HepG2 (cell line): ENCODE measurements around the gene ARHGAP4. TPM values are rescaled to one million over a fixed set of nuclear protein-coding genes. Genes with fewer than 3 reads are reported as not detected.

Experiments used
- ATAC-seq: fragments of 200-7000 bp; cut with Tn5 transposase; 3 replicates; pipeline ENCODE4 v1.9.1; 2020; ENCODE audit warnings: mild to moderate bottlenecking, moderate library complexity
- BruUV-seq: library from RNA; stranded (reverse); fragments of 400-500 nt; replicated peaks from 2 replicates; lab custom pipeline; 2021; lab: Mats Ljungman, UMichigan
- CTCF ChIA-PET: fragments of 300-600 bp; formaldehyde crosslinking; extraction: SDS; loops from one replicate; lab custom pipeline; 2021; ENCODE audit warnings: low total read pairs, inconsistent platforms, low intra/inter-chr PET ratio; lab: Yijun Ruan, JAX
- POLR2A ChIA-PET: fragments of 350-600 bp; sonication (Branson Sonifier 250); formaldehyde crosslinking; loops from one replicate; lab custom pipeline; 2020; ENCODE audit warnings: antibody characterized with exemption, inconsistent platforms; lab: Yijun Ruan, JAX
- DNase-seq: peaks from one replicate; pipeline ENCODE4 v3.0.0-alpha.2; 2015; ENCODE audit warnings: low spot score
- FAIRE-seq: peaks from 3 replicates; lab custom pipeline; 2011; peaks lifted over from hg19 to GRCh38; lab: Jason Lieb, UNC
- H2AFZ ChIP-seq: one replicate; pipeline ENCODE4 v1.6.1; 2011; ENCODE audit warnings: low read length, inconsistent platforms
- H3K27ac ChIP-seq: fragments of 300-600 bp; 3 replicates; pipeline ENCODE4 v1.8.0; 2011; ENCODE audit warnings: mixed run types, mild to moderate bottlenecking, mixed read lengths, low read length, inconsistent platforms; ENCODE audit not compliant: insufficient read depth; ENCODE audit errors: extremely low read length
- H3K27me3 ChIP-seq, 2 experiments: fragments of 200-600 bp in 1 of 2; 2 replicates in 1 of 2; 3 replicates in 1 of 2; pipeline versions ENCODE4 v1.6.0 to v1.8.0; 2011; ENCODE audit warnings: low read length in 2 of 2, mild to moderate bottlenecking in 2 of 2, moderate library complexity in 2 of 2, inconsistent platforms in 1 of 2; ENCODE audit not compliant: insufficient read depth in 2 of 2, control insufficient read depth in 1 of 2
- H3K36me3 ChIP-seq, 2 experiments: fragments of 200-600 bp in 1 of 2; replicated peaks in 1 of 2; 2 replicates in 1 of 2; 3 replicates in 1 of 2; pipeline versions ENCODE4 v1.5.1 to v1.8.0; 2011; ENCODE audit warnings: low read length in 2 of 2, inconsistent platforms in 1 of 2; ENCODE audit not compliant: insufficient read depth in 2 of 2, control insufficient read depth in 1 of 2
- H3K4me1 ChIP-seq: 2 replicates; pipeline ENCODE4 v1.5.1; 2012; ENCODE audit warnings: low read length, inconsistent platforms; ENCODE audit not compliant: insufficient read depth
- H3K4me2 ChIP-seq: 2 replicates; pipeline ENCODE4 v1.6.0; 2011; ENCODE audit warnings: low read depth, low read length, inconsistent platforms
- H3K4me3 ChIP-seq, 3 experiments: fragments of 200-600 bp in 1 of 3; sonication (generic), shearing (Covaris generic) in 1 of 3; replicated peaks in 1 of 3; 2 replicates each; pipeline ENCODE4 v1.5.1; 2011 to 2016; ENCODE audit warnings: low read length in 3 of 3, inconsistent platforms in 2 of 3, low read depth in 2 of 3, mild to moderate bottlenecking in 2 of 3, control low read depth in 1 of 3, mixed read lengths in 1 of 3; ENCODE audit not compliant: insufficient read depth in 1 of 3
- H3K79me2 ChIP-seq: one replicate; pipeline ENCODE4 v1.6.1; 2011; ENCODE audit warnings: low read length, inconsistent platforms; ENCODE audit not compliant: insufficient read depth
- H3K9ac ChIP-seq: 2 replicates; pipeline ENCODE4 v1.6.0; 2011; ENCODE audit warnings: mild to moderate bottlenecking, low read depth, low read length, inconsistent platforms; ENCODE audit not compliant: insufficient read depth
- H3K9me3 ChIP-seq: 2 replicates; pipeline ENCODE4 v1.5.1; 2012; ENCODE audit warnings: mild to moderate bottlenecking, low read length
- H4K20me1 ChIP-seq: 2 replicates; pipeline ENCODE4 v1.6.0; 2011; ENCODE audit warnings: inconsistent platforms, mild to moderate bottlenecking, low read length, moderate library complexity; ENCODE audit not compliant: insufficient read depth
- NCOA5 ChIP-seq: sonication (generic); formaldehyde crosslinking; IDR thresholded peaks from 2 replicates; pipeline ENCODE4 v1.4.0; 2020; ENCODE audit warnings: missing genetic modification reagents
- PTBP1 ChIP-seq: fragments of 200-400 bp; formaldehyde crosslinking; IDR thresholded peaks from 2 replicates; pipeline ENCODE4 v1.6.1; 2018; ENCODE audit warnings: low read length, low read depth; ENCODE audit not compliant: poor library complexity, severe bottlenecking
- ZNF124 ChIP-seq: sonication (generic); formaldehyde crosslinking; IDR thresholded peaks from 2 replicates; pipeline ENCODE4 v1.4.0; 2020; ENCODE audit warnings: missing genetic modification reagents
- ZNF558 ChIP-seq: sonication (generic); formaldehyde crosslinking; IDR thresholded peaks from 2 replicates; pipeline ENCODE4 v1.9.0; 2022; ENCODE audit warnings: mild to moderate bottlenecking, missing genetic modification reagents, borderline replicate concordance
- ZNF609 ChIP-seq: sonication (generic); formaldehyde crosslinking; IDR thresholded peaks from 2 replicates; pipeline ENCODE4 v1.4.0; 2020; ENCODE audit warnings: mild to moderate bottlenecking, missing genetic modification reagents, borderline replicate concordance
- WGBS: methylation state at CpG from one replicate; pipeline ENCODE4 v1.1.6; 2017; ENCODE audit warnings: low lambda C conversion rate; 5-methylcytosine and 5-hydroxymethylcytosine counted together
- in situ Hi-C: cut with HindIII; loops from 2 replicates; pipeline ENCODE4 v1.10.0; 2017; ENCODE audit warnings: low pct_unique_long_range_greater_than_20kb; ENCODE audit not compliant: extremely low pct_ligation_motif_present
- intact Hi-C: fragments of 100-400 bp; cut with micrococcal nuclease; formaldehyde crosslinking; loops from one replicate; pipeline ENCODE4 v1.10.0; 2022; ENCODE audit not compliant: unreplicated experiment
- polyA plus RNA-seq, 8 experiments: library from polyadenylated mRNA; depleted of rRNA in 3 of 8; stranded (reverse) in 7 of 8; unstranded in 1 of 8; fragments of >200 nt; fragmentation: Illumina TruSeq in 4 of 8; extraction: Trizol in 4 of 8; gene quantifications; 2 replicates each; pipeline versions ENCODE4 v1.2.1 to v1.2.3, GENCODE V29; 2011 to 2016; ENCODE audit warnings: low read depth in 4 of 8, missing spikeins in 1 of 8, mixed read lengths in 1 of 8; ENCODE audit not compliant: insufficient read depth in 1 of 8
- total RNA-seq, 5 experiments: library from RNA; depleted of rRNA; stranded (reverse); fragments of >200 nt; fragmentation: Illumina TruSeq; extraction: Trizol; gene quantifications; 2 replicates each; pipeline ENCODE4 v1.2.3, GENCODE V29; 2016; ENCODE audit warnings: low read depth in 1 of 5

ARHGAP4 gene
- total and polyA plus RNA-seq, 2 of the 13 experiments (the other 11 are each of a cell fraction or from before 2014, with no cell fraction given), result 0.57 to 0.64 TPM

- no peak for TF ChIP-seq ZNF609 (CRISPR knock-in tag)
Measured at GRCh38 chrX:153919281-153919680, 6.8 kb downstream of the ARHGAP4 start (continued).

- H3K9me3 ChIP-seq, result no peaks in the 10 kb centered on the region
- no peak overlapping the region for H3K4me3 ChIP-seq
- BruUV-seq, result no TSS peak
- H2AFZ ChIP-seq, result no peak overlapping the region
- H4K20me1 ChIP-seq, result no peaks in the 10 kb centered on the region
- ChIA-PET POLR2A (no interaction called here), CTCF (no interaction called here)
- in situ Hi-C loops, result no loop called here
- H3K27me3 ChIP-seq, result no peaks in the 10 kb centered on the region; a peak in 3 of 5 replicates
- H3K9ac ChIP-seq, result no peak overlapping the region
- no peaks in the 10 kb centered on the region for H3K36me3 ChIP-seq
- no peaks in the 10 kb centered on the region for H3K79me2 ChIP-seq
- TF ChIP-seq ZNF124, result no peak
- no peak for TF ChIP-seq ZNF558 (CRISPR knock-in tag)
- TF ChIP-seq NCOA5 (CRISPR knock-in tag), result no peak
- TF ChIP-seq PTBP1, result no peak
- H3K4me2 ChIP-seq, result no peak overlapping the region
- ATAC-seq (no peak), DNase-seq (no peak), FAIRE-seq (no peak)
- H3K27ac ChIP-seq, result no peak overlapping the region
- intact Hi-C loops, result no loop called here
- WGBS, result 61% methylated on average over 5 of the region's 6 CpGs
- peaks cover 15% of the 10 kb centered on the region; the same call in 1 of the 2 replicates for H3K4me1 ChIP-seq
Measured at GRCh38 chrX:153917869-153918268, 8.2 kb downstream of the ARHGAP4 start.
